GM21367 (cell line): Measurements from ENCODE around the gene FFAR1.
"Not testable (repeated sequence)": the region's sequence is repeated elsewhere in the genome, so short reads cannot be mapped to it uniquely, and the experiment has no call there.

Experiments used
- ATAC-seq: cut with Tn5 transposase; IDR thresholded peaks from one replicate; pipeline ENCODE4 v1.9.1; 2021; ENCODE audit not compliant: unreplicated experiment

Gene FFAR1

DNA sequence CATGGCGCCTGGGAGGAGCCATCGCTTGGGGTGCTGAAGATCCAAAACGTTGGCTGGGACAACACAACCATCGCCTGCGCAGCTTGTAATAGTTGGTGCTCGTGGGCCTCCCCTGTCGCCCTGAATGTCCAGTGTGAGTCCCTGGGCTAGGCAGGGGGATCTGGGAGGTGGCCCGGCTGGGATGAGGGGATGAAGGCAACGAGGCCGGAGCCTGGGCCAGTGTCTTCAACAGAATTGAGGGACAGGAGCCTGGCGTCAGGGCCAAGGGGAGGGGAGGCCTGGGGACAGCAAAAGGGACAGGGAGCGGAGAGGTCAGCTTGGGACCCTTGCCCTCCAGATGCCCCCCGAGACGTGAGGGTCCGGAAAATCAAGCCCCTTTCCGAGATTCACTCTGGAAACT is 6.7 kb upstream of the FFAR1 start:
- no peak for ATAC-seq

DNA sequence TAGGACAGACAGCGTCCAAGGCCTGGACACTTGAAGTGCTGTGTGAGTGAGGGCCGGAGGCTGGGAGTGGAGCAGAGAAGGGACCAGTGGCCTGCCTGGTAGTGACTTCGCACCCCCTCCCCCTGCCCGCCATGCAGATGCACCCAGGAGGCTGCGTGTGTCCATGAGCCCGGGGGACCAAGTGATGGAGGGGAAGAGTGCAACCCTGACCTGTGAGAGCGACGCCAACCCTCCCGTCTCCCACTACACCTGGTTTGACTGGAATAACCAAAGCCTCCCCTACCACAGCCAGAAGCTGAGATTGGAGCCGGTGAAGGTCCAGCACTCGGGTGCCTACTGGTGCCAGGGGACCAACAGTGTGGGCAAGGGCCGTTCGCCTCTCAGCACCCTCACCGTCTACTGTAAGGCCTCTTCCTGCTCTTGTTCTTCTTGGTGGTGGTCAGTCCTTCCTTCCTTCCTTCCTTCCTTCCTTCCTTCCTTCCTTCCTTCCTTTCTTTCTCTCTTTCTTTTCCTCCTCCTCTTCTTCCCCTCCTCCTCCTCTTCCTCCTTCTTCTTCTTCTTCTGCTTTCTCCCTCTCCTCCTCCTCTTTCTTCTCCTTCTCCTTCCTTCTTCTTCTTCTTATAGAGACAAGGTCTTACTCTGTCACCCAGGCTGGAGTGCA is 6.0 kb upstream of the FFAR1 start:
- ATAC-seq = no peak

DNA sequence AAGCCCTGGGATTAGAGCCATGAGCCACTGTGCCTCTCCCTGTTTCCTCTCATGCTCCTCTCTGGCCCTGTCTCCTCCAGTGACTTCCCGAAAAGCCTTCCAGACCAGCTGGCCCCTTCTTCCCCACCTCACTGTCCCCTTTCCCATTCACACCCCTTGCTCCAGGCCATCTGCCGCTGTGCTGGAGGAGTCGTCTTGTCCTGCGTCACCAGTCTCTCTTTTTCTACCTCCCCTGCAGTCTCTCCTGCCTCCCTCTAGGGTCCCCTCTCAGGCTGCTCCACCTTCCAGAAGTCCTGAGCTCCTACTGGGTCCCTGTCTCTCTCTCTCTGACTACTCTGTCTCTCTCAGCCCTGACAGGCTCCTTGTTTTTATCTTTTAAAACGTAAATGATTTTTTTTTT is 5.3 kb upstream of the FFAR1 start:
- ATAC-seq = no peak

DNA sequence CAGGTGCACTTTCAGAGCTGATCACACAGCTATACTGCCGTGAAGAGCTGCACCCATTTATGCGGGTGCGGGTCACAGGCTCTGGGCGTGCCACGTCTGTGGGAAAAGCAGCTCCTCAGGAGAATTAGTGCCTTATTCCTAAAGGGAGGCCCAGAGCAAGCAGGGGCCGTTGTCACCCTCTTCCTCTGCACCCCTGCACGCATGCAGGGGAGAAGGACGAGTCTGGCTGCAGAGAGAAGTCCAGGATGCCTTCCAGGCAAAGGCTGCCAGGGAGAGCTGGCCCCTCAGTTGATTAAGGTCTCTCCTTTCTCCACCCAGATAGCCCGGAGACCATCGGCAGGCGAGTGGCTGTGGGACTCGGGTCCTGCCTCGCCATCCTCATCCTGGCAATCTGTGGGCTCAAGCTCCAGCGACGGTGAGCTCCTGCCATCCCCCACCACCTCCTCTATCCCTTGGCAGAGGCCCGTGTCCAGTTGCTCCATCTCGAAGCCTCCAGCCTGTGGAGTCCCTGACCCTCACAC is 3.1 kb upstream of the FFAR1 start:
- no peak for ATAC-seq

DNA sequence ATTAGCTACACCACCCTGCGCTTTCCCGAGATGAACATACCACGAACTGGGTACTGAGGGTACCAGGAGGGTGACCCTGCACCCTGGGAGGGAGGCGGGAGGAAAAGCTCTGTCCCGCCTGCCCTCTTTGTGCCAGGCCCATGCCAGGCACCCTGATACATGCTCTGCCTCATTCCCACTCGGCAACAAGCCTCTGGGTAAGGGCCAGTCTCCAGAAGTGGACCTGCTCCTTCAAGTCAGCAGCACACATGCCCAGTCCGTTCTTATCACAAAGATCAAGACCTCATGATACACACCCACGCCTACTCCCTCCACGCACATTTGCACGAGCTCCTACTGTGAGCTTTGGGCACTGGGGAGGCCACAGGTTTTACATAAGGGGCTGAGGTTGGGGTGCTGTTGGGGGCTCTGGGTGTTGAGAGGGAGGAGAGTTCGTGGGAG is 2.0 kb upstream of the FFAR1 start:
- ATAC-seq = no peak

DNA sequence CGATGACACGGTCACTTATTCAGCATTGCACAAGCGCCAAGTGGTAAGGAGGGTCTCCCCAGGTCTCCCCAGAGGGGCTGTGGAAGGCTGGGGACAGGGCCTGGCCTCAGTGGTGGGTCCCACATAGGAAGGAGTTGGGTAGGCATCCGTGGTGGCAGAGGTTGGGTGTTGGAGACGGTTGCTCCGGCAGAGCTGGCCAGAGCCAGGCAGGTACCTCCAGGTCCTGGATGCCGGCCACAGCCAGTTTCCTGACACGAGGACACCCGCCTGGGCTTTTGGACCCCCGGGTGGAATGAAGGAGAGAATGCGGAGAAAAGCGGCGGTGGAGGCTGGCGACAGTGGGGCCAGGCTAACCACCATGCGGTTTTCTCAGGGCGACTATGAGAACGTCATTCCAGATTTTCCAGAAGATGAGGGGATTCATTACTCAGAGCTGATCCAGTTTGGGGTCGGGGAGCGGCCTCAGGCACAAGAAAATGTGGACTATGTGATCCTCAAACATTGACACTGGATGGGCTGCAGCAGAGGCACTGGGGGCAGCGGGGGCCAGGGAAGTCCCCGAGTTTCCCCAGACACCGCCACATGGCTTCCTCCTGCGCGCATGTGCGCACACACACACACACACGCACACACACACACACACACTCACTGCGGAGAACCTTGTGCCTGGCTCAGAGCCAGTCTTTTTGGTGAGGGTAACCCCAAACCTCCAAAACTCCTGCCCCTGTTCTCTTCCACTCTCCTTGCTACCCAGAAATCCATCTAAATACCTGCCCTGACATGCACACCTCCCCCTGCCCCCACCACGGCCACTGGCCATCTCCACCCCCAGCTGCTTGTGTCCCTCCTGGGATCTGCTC is 1.3 kb upstream of the FFAR1 start:
- ATAC-seq = no peak

DNA sequence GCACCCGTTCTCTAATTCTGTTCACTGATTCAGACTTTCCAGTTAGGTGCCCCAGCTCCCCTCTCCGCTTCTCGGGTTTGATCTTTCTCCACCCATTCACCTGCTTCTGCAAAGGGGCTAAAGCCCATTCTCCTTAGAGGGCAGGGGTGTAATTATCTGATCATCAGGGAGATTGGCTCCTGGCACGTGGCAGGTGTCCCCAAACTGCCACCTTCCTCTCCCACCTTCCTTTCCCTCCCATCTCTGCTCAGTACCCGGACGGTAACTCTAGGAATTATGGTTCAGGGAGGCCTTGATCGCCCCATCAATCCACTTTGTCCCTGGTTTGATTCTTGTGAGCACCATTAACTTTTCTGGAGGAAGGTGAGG is 212 bp downstream of the FFAR1 start:
- ATAC-seq = no peak

DNA sequence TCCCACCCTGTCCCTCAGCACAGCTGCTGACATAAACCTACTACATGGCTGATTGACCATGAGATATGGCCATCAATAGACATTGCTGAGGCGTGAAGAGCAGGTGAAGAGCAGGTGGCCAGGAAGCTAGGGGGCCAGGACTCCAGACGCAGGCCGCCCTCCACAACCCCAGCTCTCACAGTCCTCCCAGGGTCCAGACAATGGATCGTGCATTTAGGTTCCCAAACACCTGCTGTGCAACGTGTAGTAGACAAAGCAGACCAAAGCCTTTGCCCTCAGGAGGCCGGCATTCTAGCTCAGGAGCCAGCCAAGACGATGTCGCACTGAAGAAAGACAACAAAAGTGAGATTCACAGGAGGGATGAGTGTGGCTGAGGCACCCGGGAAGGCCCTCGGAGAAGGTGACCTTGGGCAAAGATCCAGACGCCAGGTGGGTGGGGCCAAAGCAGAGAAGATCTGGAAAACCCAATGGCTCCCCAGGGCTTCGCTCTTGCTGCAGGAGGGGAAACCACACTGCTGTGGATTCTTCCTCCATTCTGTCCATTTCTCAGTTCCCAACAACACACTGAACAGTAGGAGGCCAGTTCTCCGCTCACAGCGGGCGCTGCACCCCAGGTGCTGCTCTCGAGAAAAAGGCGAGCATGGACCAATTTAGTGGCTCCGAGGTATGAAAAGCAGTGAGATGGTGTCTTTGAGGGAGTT is 1.4 kb downstream of the FFAR1 start:
- no peak for ATAC-seq

DNA sequence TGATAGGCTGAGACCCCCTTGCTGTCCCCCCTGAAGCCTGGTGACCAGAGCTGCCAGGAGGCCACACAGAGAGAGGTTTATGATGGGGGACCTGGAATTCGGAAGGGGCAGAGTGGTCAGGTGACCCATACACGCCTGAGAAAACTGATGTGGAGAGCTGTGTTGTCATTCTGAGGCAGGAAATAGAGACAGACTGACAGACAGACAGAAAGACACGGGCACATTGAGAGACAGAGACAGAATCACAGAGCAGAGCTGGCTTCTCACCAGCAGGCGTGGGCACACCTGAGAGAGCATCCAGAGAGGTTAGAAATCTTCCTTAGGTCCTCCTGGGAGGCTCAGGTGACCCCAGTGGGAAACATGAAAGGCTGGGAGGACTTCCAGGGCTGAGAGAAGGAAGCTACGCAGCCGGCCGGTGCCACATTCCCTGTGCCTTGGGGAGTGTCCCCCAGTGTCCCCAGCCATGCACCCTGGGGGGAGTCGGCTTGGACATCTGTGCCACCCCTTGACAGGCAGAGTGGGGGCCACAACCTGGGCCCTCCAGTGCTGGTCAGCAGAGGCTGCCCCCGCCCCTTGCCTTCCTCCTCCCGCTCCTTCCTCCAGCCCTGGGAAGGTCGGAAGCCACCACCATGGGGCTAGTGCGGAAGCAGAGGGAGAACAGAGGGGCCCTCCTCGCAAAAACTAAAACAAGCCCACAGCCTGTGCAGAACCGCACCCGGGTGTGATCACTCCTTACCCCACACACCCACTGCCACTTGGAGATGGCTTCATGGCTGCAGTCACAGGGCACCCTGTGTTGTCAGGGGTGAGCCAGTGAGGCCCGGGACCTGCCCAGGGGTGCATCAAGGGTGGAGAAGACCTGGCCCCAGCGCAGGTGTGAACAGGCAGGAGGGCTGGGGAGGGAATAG is 2.2 kb downstream of the FFAR1 start:
- no peak for ATAC-seq

DNA sequence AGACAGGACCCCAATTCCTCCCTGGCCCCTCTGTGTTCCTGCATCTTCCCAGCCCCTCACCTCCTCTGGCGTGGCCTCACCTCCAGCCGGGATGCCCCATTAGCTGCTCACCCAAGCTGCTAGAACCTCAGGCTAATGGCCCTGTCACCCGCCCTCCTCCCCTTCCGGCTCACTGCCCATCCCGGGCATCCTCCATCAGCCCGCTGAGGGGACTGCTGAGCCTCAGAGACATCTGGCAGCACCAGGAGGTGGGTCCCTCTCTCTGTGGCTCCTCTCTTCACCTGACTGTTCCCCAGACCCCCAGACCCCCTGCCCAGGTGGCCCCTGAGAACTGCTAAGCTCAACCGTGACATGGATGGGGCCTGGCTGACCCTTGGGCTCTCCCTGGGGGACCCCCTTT is 2.9 kb downstream of the FFAR1 start:
- no peak for ATAC-seq

DNA sequence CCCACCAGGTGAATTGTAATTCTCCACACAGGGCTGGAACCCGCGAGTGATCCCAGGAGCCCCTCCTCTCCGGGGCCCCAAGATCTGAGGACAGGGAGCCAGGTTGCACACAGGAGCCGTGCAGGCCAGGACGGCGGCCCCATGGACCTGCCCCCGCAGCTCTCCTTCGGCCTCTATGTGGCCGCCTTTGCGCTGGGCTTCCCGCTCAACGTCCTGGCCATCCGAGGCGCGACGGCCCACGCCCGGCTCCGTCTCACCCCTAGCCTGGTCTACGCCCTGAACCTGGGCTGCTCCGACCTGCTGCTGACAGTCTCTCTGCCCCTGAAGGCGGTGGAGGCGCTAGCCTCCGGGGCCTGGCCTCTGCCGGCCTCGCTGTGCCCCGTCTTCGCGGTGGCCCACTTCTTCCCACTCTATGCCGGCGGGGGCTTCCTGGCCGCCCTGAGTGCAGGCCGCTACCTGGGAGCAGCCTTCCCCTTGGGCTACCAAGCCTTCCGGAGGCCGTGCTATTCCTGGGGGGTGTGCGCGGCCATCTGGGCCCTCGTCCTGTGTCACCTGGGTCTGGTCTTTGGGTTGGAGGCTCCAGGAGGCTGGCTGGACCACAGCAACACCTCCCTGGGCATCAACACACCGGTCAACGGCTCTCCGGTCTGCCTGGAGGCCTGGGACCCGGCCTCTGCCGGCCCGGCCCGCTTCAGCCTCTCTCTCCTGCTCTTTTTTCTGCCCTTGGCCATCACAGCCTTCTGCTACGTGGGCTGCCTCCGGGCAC is 3.9 kb downstream of the FFAR1 start:
- ATAC-seq = no peak

DNA sequence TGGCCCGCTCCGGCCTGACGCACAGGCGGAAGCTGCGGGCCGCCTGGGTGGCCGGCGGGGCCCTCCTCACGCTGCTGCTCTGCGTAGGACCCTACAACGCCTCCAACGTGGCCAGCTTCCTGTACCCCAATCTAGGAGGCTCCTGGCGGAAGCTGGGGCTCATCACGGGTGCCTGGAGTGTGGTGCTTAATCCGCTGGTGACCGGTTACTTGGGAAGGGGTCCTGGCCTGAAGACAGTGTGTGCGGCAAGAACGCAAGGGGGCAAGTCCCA is 4.4 kb downstream of the FFAR1 start:
- ATAC-seq = no peak

DNA sequence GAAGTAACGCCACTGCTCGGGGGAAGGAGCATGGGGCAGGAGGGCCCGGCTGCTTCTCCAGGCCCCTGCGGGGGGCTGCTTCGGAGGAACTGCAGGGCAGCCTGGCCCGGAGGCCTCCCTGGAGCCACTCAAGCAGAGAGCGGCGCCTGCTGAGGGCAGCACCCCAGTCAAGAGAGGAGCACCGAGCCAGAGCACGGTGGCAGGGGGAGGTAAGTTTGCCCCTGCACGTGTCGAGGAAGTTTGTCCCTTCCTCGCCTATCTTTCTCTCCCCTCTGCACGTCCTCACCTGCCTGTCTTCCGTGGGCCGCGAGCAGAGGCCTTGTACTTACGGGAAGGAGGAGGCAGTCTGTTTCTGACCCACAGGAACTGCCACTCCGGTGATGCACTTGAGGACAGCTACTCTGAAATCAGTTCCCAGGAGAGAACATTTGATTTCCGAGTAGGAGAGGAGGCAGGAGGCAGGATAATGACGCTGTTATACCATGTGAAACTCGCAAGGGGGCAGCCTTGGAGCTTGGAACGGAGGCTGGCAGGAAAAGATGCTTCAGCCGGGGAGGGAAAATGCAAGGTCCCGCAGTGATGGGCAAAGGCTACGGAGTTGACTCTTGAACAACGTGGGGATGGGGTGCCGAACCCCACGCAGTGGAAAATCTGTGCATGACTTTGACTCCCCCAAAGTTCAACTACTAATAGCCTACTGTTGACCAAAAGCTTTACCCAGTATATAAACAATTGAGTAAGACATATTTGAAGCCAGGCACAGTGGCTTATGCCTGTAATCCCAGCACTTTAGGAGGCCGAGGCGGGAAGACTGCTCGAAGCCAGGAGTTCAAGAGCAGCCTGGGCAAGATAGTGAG is 5.0 kb downstream of the FFAR1 start:
- no peak for ATAC-seq

DNA sequence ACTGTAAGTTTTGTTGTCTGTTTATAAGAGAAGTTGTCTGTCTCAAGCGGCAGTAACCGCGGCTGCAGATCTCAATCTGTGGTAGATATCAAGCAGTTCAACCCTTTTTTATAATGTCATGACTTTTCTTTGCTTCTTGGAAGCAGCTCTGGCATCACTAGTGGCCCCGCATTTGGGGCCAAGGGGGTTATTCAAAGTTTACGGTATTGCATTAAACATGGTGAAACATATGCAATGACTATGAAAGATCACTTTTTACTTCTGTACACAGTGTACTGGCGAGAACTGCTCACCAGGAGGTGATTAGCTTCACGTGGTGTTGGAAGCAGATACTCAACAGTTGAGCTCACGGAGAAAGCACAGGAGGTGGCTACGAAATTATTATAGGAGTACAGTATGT is 5.9 kb downstream of the FFAR1 start:
- ATAC-seq = no peak

DNA sequence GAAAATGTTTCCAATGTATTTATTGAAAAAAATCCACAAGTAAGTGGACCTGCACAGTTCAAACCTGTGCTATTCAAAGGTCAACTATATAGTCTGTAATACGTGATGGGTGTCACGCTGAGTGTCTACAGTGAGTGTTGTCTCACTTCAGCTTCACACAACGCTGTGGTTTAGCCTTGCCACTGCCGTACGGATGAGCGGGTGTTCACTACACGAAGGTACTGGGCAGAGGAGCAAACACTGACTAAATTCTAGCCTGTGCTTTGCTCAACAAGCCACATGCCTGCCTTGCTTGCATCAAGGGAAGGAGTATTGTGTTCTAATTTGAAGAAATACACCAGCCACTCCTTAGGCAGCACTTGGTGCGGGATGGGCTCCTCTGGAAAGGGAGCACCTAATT is 7.2 kb downstream of the FFAR1 start:
- no peak for ATAC-seq

DNA sequence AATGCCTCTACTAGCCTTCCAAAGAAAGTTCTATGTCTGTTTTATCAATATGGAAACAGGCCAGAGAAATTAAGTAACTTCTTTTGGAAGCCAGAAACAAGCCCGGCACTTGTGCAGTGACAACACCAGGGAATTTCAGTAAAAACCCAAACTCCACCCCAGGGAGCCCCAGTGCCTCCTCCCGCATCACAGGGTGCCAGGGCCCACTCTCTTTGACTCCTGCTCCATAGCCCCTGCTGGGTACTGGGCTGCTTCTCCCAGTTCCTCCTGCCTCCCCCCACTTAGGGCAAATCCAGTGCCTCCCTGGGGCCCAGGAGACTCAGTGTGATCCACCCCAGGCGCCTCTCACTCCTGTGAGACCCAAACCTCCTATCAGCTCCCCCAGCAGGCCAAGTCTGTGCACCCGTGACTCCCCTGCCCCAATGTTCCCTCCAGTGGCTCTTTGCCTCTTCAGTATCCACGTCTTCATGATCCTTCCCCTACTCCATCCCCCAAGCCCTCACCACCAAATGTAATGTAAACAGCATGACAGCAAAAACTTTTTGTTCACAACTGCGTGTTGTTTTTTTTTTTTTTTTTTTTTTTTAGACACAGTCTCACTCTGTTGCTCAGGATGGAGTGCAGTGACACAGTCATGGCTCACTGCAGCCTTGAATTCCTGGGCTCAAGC is 8.2 kb downstream of the FFAR1 start:
- no peak for ATAC-seq

DNA sequence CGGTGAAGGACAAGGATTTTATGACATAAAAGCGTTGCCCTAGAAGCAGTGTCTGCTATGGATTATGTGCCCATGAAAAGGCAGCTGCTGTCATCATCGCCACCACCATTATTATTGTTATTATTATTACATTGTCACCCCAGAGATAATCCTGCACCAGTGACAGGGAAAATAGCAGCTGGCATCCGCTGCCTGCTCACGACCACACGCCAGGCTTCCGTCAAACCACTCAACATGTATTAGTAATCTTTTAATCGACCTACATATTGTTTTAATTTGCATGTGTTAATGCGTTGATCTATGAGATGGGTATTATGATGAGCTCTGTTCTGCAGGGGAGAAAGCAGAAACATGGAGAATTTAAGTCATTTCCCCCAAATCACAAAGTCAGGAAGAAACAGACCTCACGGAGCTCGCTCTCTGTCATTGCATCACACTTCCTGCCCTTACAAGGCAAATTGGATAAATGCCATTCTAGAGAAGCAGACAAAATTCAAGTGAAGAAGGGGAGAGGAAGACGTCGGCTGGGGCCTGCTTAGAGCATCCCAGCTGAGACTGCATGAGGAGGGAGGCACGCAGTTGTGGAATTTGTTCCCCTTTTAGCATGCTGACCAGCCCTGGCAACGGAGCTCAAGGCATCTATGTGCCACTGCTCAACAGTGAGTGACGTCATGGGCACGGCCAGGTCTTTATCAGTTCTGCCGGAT is 10.3 kb downstream of the FFAR1 start, which contains the start of gene FFAR3:
FFAR3 (plus strand) TSS at position 594 of the 707 bp plus-strand sequence. CDS start 431 bp downstream, outside the sequence.
- ATAC-seq = no peak

DNA sequence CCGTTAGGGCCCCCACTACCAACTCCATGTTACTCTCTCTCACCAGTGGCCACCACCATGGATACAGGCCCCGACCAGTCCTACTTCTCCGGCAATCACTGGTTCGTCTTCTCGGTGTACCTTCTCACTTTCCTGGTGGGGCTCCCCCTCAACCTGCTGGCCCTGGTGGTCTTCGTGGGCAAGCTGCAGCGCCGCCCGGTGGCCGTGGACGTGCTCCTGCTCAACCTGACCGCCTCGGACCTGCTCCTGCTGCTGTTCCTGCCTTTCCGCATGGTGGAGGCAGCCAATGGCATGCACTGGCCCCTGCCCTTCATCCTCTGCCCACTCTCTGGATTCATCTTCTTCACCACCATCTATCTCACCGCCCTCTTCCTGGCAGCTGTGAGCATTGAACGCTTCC is 11.1 kb downstream of the FFAR1 start:
- ATAC-seq = not testable (repeated sequence)
